ENCODE data around the gene RUNDC3A.

Gene RUNDC3A

GRCh38 chr17:44322236-44322895, 14.0 kb downstream of the RUNDC3A start:
- no peak for DNase-seq
- no CpG with 5 or more reads among the region's 11 CpGs for WGBS (ENCODE audit: extremely low coverage, insufficient coverage, insufficient read length)

GRCh38 chr17:44323359-44324091, 15.1 kb downstream of the RUNDC3A start:
- Histone ChIP-seq H3K14ac (ENCODE audit: low read length) (peak overlapping the region; percentile 7), H4K12ac (ENCODE audit: low read depth, low read length) (no peak overlapping the region), H4K91ac (ENCODE audit: low read depth, low read length) (no peak overlapping the region), H3K27me3 (ENCODE audit: insufficient read depth, low read length) (no peaks in the 10 kb centered on the region), H4K8ac (ENCODE audit: low read depth, low read length) (no peak overlapping the region), H3K4me3 (ENCODE audit: low read depth, low read length) (peak overlapping the region; percentile 97), H3K4me2 (ENCODE audit: low read length) (peak overlapping the region; percentile 74), H2AK5ac (ENCODE audit: low read length) (no peak overlapping the region), H3K9me3 (ENCODE audit: insufficient read depth, low read depth, low read length) (peaks cover 2% of the 10 kb centered on the region), H3K79me1 (ENCODE audit: low read length) (peaks cover 11% of the 10 kb centered on the region), H2AFZ (ENCODE audit: insufficient read depth, low read length, poor library complexity) (no peak overlapping the region), H3K36me3 (ENCODE audit: control insufficient read depth in 1 of 2, insufficient read depth in 2 of 2, low read length in 2 of 2) (peaks cover 31 to 33% of the 10 kb centered on the region in 2 experiments), H2BK5ac (ENCODE audit: low read depth, low read length, poor library complexity) (no peak overlapping the region), H2BK12ac (ENCODE audit: low read length) (no peak overlapping the region), H3K27ac (ENCODE audit: low read depth, low read length) (no peak overlapping the region), H3K4me1 (ENCODE audit: control insufficient read depth in 1 of 2, insufficient read depth in 2 of 2, low read length in 2 of 2) (peaks cover 4 to 12% of the 10 kb centered on the region in 2 experiments), H3K9ac (ENCODE audit: low read length) (peak overlapping the region; percentile 83), H2BK120ac (ENCODE audit: insufficient read depth, low read length, poor library complexity) (no peak overlapping the region), H3K79me2 (ENCODE audit: control insufficient read depth, insufficient read depth, low read length, poor library complexity) (peaks cover 11% of the 10 kb centered on the region), H3K23ac (ENCODE audit: low read length) (no peak overlapping the region), H3K4ac (ENCODE audit: low read depth, low read length) (peak overlapping the region; percentile 70), H3K18ac (ENCODE audit: low read length) (no peak overlapping the region)
- no peak for DNase-seq
- WGBS (ENCODE audit: extremely low coverage, insufficient coverage, insufficient read length): no CpG with 5 or more reads among the region's 27 CpGs

More at GRCh38 chr17:44322236-44322895, 14.0 kb downstream of the RUNDC3A start:
- Histone ChIP-seq H3K4me1 (ENCODE audit: control insufficient read depth in 1 of 2, insufficient read depth in 2 of 2, low read length in 2 of 2) (peaks cover 4 to 12% of the 10 kb centered on the region in 2 experiments), H3K18ac (ENCODE audit: low read length) (no peak overlapping the region), H4K8ac (ENCODE audit: low read depth, low read length) (no peak overlapping the region), H2AFZ (ENCODE audit: insufficient read depth, low read length, poor library complexity) (no peak overlapping the region), H2BK5ac (ENCODE audit: low read depth, low read length, poor library complexity) (no peak overlapping the region), H3K4ac (ENCODE audit: low read depth, low read length) (no peak overlapping the region), H3K79me2 (ENCODE audit: control insufficient read depth, insufficient read depth, low read length, poor library complexity) (peaks cover 11% of the 10 kb centered on the region), H4K91ac (ENCODE audit: low read depth, low read length) (no peak overlapping the region), H4K12ac (ENCODE audit: low read depth, low read length) (no peak overlapping the region), H3K9me3 (ENCODE audit: insufficient read depth, low read depth, low read length) (peaks cover 2% of the 10 kb centered on the region), H2BK120ac (ENCODE audit: insufficient read depth, low read length, poor library complexity) (no peak overlapping the region), H3K4me2 (ENCODE audit: low read length) (no peak overlapping the region), H3K36me3 (ENCODE audit: control insufficient read depth in 1 of 2, insufficient read depth in 2 of 2, low read length in 2 of 2) (peaks cover 31 to 33% of the 10 kb centered on the region in 2 experiments), H3K23ac (ENCODE audit: low read length) (no peak overlapping the region), H3K27me3 (ENCODE audit: insufficient read depth, low read length) (peaks cover under 1% of the 10 kb centered on the region), H3K9ac (ENCODE audit: low read length) (no peak overlapping the region), H3K14ac (ENCODE audit: low read length) (no peak overlapping the region), H3K4me3 (ENCODE audit: low read depth, low read length) (no peak overlapping the region), H2AK5ac (ENCODE audit: low read length) (no peak overlapping the region), H3K27ac (ENCODE audit: low read depth, low read length) (no peak overlapping the region), H2BK12ac (ENCODE audit: low read length) (no peak overlapping the region), H3K79me1 (ENCODE audit: low read length) (peaks cover 11% of the 10 kb centered on the region)

- H4K91ac ChIP-seq (ENCODE audit: low read depth, low read length): peak overlapping the region; percentile 67
- peaks cover 11% of the 10 kb centered on the region for H3K79me1 ChIP-seq (ENCODE audit: low read length)
- peak overlapping the region; percentile 34 for H3K23ac ChIP-seq (ENCODE audit: low read length)
- H2AFZ ChIP-seq (ENCODE audit: insufficient read depth, low read length, poor library complexity): no peak overlapping the region
- peaks cover 2% of the 10 kb centered on the region for H3K9me3 ChIP-seq (ENCODE audit: insufficient read depth, low read depth, low read length)
- peak overlapping the region; percentile 27 for H2BK5ac ChIP-seq (ENCODE audit: low read depth, low read length, poor library complexity)
- no peaks in the 10 kb centered on the region for H3K27me3 ChIP-seq (ENCODE audit: insufficient read depth, low read length)
- H4K12ac ChIP-seq (ENCODE audit: low read depth, low read length): peak overlapping the region; percentile 67
- peak overlapping the region; percentile 7 for H3K14ac ChIP-seq (ENCODE audit: low read length)
- peak overlapping the region; percentile 59 for H4K8ac ChIP-seq (ENCODE audit: low read depth, low read length)
- H2BK120ac ChIP-seq (ENCODE audit: insufficient read depth, low read length, poor library complexity): peak overlapping the region; percentile 16
- peaks cover 31 to 33% of the 10 kb centered on the region in 2 experiments for H3K36me3 ChIP-seq (ENCODE audit: control insufficient read depth in 1 of 2, insufficient read depth in 2 of 2, low read length in 2 of 2)
- peak overlapping the region; percentile 83 for H3K9ac ChIP-seq (ENCODE audit: low read length)
- DNase-seq: peak; percentile 33 to 53
- H3K18ac ChIP-seq (ENCODE audit: low read length): peak overlapping the region; percentile 68
- no CpG with 5 or more reads among the region's 38 CpGs for WGBS (ENCODE audit: extremely low coverage, insufficient coverage, insufficient read length)
- H2AK5ac ChIP-seq (ENCODE audit: low read length): peak overlapping the region; percentile 1
- H2BK12ac ChIP-seq (ENCODE audit: low read length): no peak overlapping the region
- peaks cover 11% of the 10 kb centered on the region for H3K79me2 ChIP-seq (ENCODE audit: control insufficient read depth, insufficient read depth, low read length, poor library complexity)
- H3K4me1 ChIP-seq (ENCODE audit: control insufficient read depth in 1 of 2, insufficient read depth in 2 of 2, low read length in 2 of 2): peaks cover 4 to 12% of the 10 kb centered on the region in 2 experiments
- no peak overlapping the region for H3K27ac ChIP-seq (ENCODE audit: low read depth, low read length)
- H3K4ac ChIP-seq (ENCODE audit: low read depth, low read length): peak overlapping the region; percentile 70
- peak overlapping the region; percentile 74 for H3K4me2 ChIP-seq (ENCODE audit: low read length)
- peak overlapping the region; percentile 97 for H3K4me3 ChIP-seq (ENCODE audit: low read depth, low read length)
Measured at GRCh38 chr17:44324092-44324570, 15.7 kb downstream of the RUNDC3A start.

- peak within 1 kb of the TSS; percentile 67 for H4K12ac ChIP-seq (ENCODE audit: low read depth, low read length)
- peak within 1 kb of the TSS; percentile 20 for H3K27ac ChIP-seq (ENCODE audit: low read depth, low read length)
- no CpG with 5 or more reads among the region's 85 CpGs for WGBS (ENCODE audit: extremely low coverage, insufficient coverage, insufficient read length)
- H3K18ac ChIP-seq (ENCODE audit: low read length): peak within 1 kb of the TSS; percentile 68
- H3K23ac ChIP-seq (ENCODE audit: low read length): peak within 1 kb of the TSS; percentile 34
- H3K4me1 ChIP-seq (ENCODE audit: control insufficient read depth in 1 of 2, insufficient read depth in 2 of 2, low read length in 2 of 2): peaks cover 4 to 12% of the 10 kb centered on the region in 2 experiments
- peaks cover 26 to 28% of the 10 kb centered on the region in 2 experiments for H3K36me3 ChIP-seq (ENCODE audit: control insufficient read depth in 1 of 2, insufficient read depth in 2 of 2, low read length in 2 of 2)
- peak within 1 kb of the TSS; percentile 70 for H3K4ac ChIP-seq (ENCODE audit: low read depth, low read length)
- no peaks in the 10 kb centered on the region for H3K27me3 ChIP-seq (ENCODE audit: insufficient read depth, low read length)
- peak within 1 kb of the TSS; percentile 16 for H2BK120ac ChIP-seq (ENCODE audit: insufficient read depth, low read length, poor library complexity)
- H3K14ac ChIP-seq (ENCODE audit: low read length): peak within 1 kb of the TSS; percentile 13
- peaks cover 2% of the 10 kb centered on the region for H3K9me3 ChIP-seq (ENCODE audit: insufficient read depth, low read depth, low read length)
- H2AK5ac ChIP-seq (ENCODE audit: low read length): peak within 1 kb of the TSS; percentile 1
- H4K8ac ChIP-seq (ENCODE audit: low read depth, low read length): peak within 1 kb of the TSS; percentile 62
- peak within 1 kb of the TSS; percentile 67 for H4K91ac ChIP-seq (ENCODE audit: low read depth, low read length)
- peak within 1 kb of the TSS; percentile 27 for H2BK5ac ChIP-seq (ENCODE audit: low read depth, low read length, poor library complexity)
- peak within 1 kb of the TSS; percentile 57 for H2AFZ ChIP-seq (ENCODE audit: insufficient read depth, low read length, poor library complexity)
- peak; percentile 90 to 98 for DNase-seq
- H2BK12ac ChIP-seq (ENCODE audit: low read length): no peak within 1 kb of the TSS
- peak within 1 kb of the TSS; percentile 97 for H3K4me3 ChIP-seq (ENCODE audit: low read depth, low read length)
- peaks cover 11% of the 10 kb centered on the region for H3K79me1 ChIP-seq (ENCODE audit: low read length)
- peaks cover 11% of the 10 kb centered on the region for H3K79me2 ChIP-seq (ENCODE audit: control insufficient read depth, insufficient read depth, low read length, poor library complexity)
- peak within 1 kb of the TSS; percentile 74 for H3K4me2 ChIP-seq (ENCODE audit: low read length)
- peak within 1 kb of the TSS; percentile 83 for H3K9ac ChIP-seq (ENCODE audit: low read length)
Measured at GRCh38 chr17:44324571-44325275, 16.3 kb downstream of the RUNDC3A start, which contains the start of gene SLC25A39. SLC25A39 (minus strand) TSS chr17:44324823; CDS start chr17:44323562, 1,261 bp downstream.
